ENCODE data around the gene AMPD1.

DNA sequence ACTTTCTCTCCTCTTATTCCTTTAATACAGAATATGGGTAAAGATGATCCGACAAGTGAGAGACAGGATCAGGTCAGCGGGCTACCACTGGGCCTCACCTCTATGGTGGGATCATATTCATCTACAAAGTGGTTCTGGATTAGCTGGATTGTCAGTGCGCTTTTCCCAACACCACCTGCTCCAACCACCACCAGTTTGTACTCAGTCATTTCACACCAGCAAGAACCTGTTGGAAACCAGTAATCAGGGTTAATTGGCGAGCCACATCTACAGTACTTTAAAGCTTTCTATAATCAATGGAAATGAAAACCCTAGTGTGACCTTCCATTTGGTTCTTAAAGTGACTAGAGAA is 20.6 kb upstream of the AMPD1 start:
- TF ChIP-seq POLR2AphosphoS5 (IDR thresholded peaks at IDR 0.05) (no peak), EP300 (IDR thresholded peaks at IDR 0.05) (no peak), POLR2A (IDR thresholded peaks at IDR 0.05) (no peak)
- TF ChIP-seq, protein P1, sequence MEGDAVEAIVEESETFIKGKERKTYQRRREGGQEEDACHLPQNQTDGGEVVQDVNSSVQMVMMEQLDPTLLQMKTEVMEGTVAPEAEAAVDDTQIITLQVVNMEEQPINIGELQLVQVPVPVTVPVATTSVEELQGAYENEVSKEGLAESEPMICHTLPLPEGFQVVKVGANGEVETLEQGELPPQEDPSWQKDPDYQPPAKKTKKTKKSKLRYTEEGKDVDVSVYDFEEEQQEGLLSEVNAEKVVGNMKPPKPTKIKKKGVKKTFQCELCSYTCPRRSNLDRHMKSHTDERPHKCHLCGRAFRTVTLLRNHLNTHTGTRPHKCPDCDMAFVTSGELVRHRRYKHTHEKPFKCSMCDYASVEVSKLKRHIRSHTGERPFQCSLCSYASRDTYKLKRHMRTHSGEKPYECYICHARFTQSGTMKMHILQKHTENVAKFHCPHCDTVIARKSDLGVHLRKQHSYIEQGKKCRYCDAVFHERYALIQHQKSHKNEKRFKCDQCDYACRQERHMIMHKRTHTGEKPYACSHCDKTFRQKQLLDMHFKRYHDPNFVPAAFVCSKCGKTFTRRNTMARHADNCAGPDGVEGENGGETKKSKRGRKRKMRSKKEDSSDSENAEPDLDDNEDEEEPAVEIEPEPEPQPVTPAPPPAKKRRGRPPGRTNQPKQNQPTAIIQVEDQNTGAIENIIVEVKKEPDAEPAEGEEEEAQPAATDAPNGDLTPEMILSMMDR (IDR thresholded peaks at IDR 0.05), result no peak
